MCF 10A (cell line): ENCODE data around the gene PFKFB3. TPM values are rescaled to one million over a fixed set of nuclear protein-coding genes. Genes with fewer than 3 reads are reported as not detected.
"Not testable (repeated sequence)": the region's sequence is repeated elsewhere in the genome, so short reads cannot be mapped to it uniquely, and the experiment has no call there.

Experiments
- BruUV-seq: library from RNA; stranded (reverse); fragments of 400-500 nt; replicated peaks from 2 replicates; lab custom pipeline; 2021; lab: Mats Ljungman, UMichigan
- CTCF ChIA-PET: fragments of 300-600 bp; sonication (Branson Sonifier 250); formaldehyde crosslinking; extraction: SDS; loops from one replicate; lab custom pipeline; 2021; ENCODE audit warnings: antibody characterized with exemption, inconsistent platforms; lab: Yijun Ruan, JAX
- POLR2A ChIA-PET: fragments of 300-600, 350-650 bp; sonication (Branson Sonifier 250); formaldehyde crosslinking; extraction: SDS; loops from one replicate; lab custom pipeline; 2020; ENCODE audit warnings: antibody characterized with exemption, inconsistent platforms; lab: Yijun Ruan, JAX
- DNase-seq: peaks from one replicate; pipeline ENCODE4 v3.0.0-alpha.2; 2018; ENCODE audit not compliant: unreplicated experiment
- H3K27ac Mint-ChIP-seq: one replicate; pipeline ENCODE4 v1.8.0; 2022; ENCODE audit warnings: mild to moderate bottlenecking, low read depth, mixed read lengths; ENCODE audit not compliant: unreplicated experiment
- H3K27me3 Mint-ChIP-seq: one replicate; pipeline ENCODE4 v1.8.0; 2022; ENCODE audit warnings: mixed read lengths; ENCODE audit not compliant: insufficient read depth, unreplicated experiment
- H3K36me3 Mint-ChIP-seq: one replicate; pipeline ENCODE4 v1.8.0; 2022; ENCODE audit warnings: mild to moderate bottlenecking, moderate library complexity, mixed read lengths; ENCODE audit not compliant: insufficient read depth, unreplicated experiment
- H3K4me1 Mint-ChIP-seq: one replicate; pipeline ENCODE4 v1.8.0; 2022; ENCODE audit warnings: mixed read lengths; ENCODE audit not compliant: insufficient read depth, unreplicated experiment
- H3K4me3 Mint-ChIP-seq: one replicate; pipeline ENCODE4 v1.8.0; 2022; ENCODE audit warnings: mild to moderate bottlenecking, moderate library complexity, mixed read lengths; ENCODE audit not compliant: unreplicated experiment
- H3K9me3 Mint-ChIP-seq: one replicate; pipeline ENCODE4 v1.8.0; 2022; ENCODE audit warnings: mixed read lengths; ENCODE audit not compliant: unreplicated experiment
- intact Hi-C: fragments of 100-400 bp; cut with micrococcal nuclease; formaldehyde crosslinking; loops from 2 replicates; pipeline ENCODE4 v1.14.1; 2022
- total RNA-seq: library from RNA; stranded (reverse); gene quantifications from 2 replicates; pipeline ENCODE4 v1.2.3, GENCODE V29; 2022
- TF ChIP-seq, protein P1 (sequence below): fragments of 200-600 bp; IDR thresholded peaks from one replicate; pipeline ENCODE4 v1.8.0; 2022; ENCODE audit warnings: antibody characterized with exemption, mild to moderate bottlenecking; ENCODE audit not compliant: unreplicated experiment

Gene PFKFB3
- total RNA-seq, 1 experiment from 2014 or later, result 15.8 TPM

DNA sequence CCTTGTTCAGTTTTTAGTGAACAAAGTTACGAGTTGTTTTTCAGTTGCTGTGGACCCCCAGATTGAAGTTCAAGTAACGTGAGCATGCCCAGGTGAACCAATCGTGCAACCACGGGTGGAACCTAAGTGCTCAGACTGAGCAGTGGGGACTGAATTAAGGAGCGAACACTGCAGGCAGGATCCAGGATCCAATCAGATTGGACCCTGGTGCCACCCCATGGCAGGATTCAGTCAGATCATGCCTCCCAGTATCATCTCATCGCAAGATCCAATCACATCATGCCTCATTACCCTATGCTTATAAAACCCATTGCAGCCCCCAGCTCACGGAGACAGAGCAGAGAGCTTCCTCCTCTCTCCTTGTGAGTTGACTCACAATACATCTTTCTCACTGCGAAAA lies 80.9 kb downstream of the PFKFB3 start:
- ChIA-PET CTCF (no interaction called here), POLR2A (no interaction called here)
- no peaks in the 10 kb centered on the region for H3K27me3 Mint-ChIP-seq
- H3K4me1 Mint-ChIP-seq, result peaks cover 11% of the 10 kb centered on the region
- intact Hi-C loops, result no loop called here
- no peak for DNase-seq
- no peaks in the 10 kb centered on the region for H3K36me3 Mint-ChIP-seq
- no peak overlapping the region for H3K27ac Mint-ChIP-seq
- H3K9me3 Mint-ChIP-seq, result no peaks in the 10 kb centered on the region
- no TSS peak for BruUV-seq
- TF ChIP-seq, protein P1, sequence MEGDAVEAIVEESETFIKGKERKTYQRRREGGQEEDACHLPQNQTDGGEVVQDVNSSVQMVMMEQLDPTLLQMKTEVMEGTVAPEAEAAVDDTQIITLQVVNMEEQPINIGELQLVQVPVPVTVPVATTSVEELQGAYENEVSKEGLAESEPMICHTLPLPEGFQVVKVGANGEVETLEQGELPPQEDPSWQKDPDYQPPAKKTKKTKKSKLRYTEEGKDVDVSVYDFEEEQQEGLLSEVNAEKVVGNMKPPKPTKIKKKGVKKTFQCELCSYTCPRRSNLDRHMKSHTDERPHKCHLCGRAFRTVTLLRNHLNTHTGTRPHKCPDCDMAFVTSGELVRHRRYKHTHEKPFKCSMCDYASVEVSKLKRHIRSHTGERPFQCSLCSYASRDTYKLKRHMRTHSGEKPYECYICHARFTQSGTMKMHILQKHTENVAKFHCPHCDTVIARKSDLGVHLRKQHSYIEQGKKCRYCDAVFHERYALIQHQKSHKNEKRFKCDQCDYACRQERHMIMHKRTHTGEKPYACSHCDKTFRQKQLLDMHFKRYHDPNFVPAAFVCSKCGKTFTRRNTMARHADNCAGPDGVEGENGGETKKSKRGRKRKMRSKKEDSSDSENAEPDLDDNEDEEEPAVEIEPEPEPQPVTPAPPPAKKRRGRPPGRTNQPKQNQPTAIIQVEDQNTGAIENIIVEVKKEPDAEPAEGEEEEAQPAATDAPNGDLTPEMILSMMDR, result no peak
- no peak overlapping the region for H3K4me3 Mint-ChIP-seq

DNA sequence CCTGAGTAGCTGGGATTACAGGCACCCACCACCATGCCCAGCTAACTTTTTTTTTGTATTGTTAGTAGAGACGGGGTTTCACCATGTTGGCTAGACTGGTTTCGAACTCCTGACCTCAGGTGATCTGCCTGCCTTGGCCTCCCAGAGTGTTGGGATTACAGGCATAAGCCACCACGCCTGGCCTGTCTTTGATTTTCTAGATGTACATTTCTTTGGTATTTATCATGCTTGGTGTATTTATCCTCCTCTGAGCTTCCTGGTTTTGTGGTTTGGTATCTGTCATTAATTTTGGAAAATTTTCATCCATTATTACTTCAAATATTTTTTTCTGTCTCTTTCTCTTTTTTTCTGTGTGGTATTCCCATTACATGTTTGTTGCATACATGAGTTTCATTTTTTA lies 87.9 kb downstream of the PFKFB3 start:
- POLR2A ChIA-PET, result interaction anchor here (0.7 to 1.0 kb wide), 3 partner anchors 11 to 1084 kb away, joined by 3 to 5 read pairs (median 3); no protein-coding TSS in a partner anchor
- BruUV-seq, intact Hi-C loops, H3K36me3 Mint-ChIP-seq, CTCF ChIA-PET, H3K27ac Mint-ChIP-seq, H3K4me3 Mint-ChIP-seq, H3K4me1 Mint-ChIP-seq, H3K27me3 Mint-ChIP-seq, DNase-seq, H3K9me3 Mint-ChIP-seq: not testable (repeated sequence)

DNA sequence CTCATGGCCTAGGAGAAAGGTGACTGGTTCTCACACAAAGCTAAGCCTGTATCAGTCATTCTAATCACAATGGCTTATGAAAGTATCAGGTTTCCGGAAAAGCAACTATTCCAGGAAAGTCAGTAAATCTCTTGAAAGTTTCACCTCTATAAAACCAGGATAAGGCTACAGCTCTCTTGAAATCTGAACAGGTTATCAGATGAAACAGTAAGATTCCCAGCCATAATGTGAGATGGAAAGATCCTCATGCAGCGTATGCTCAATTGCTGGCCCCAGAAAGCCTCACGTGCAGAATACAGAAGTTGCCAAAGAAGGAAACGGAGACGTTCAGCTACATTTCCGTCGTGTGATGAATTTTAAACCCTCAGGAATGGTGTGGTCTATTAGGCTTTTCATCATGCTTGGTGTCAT lies 90.0 kb downstream of the PFKFB3 start:
- Mint-ChIP-seq H3K27ac (no peak overlapping the region), H3K9me3 (peaks cover 5% of the 10 kb centered on the region), H3K4me3 (no peak overlapping the region), H3K36me3 (no peaks in the 10 kb centered on the region), H3K4me1 (peaks cover 11% of the 10 kb centered on the region), H3K27me3 (no peaks in the 10 kb centered on the region)
- no TSS peak for BruUV-seq
- CTCF ChIA-PET, result interaction anchor here (0.6 kb wide), 1 partner anchor 202 kb away, joined by 3 read pairs; no protein-coding TSS in a partner anchor
- intact Hi-C loops, result no loop called here
- no peak for DNase-seq
- POLR2A ChIA-PET, result no interaction called here
- TF ChIP-seq, protein P1, result no peak

DNA sequence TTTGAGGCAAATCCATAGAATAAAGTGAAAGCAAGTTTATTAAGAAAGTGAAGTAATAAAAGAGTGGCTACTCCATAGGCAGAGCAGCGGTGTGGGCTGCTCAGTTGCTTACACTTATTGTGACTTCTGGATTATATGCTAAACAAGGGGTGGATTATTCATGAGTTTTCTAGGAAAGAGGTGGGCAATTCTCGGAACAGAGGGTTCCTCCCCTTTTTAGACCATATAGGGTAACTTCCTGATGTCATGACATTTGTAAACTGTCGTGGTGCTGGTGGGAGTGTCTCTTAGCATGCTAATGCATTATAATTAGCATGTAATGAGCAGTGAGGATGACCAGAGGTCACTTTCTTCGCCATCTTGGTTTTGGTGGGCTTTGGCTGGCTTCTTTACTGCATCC lies 93.7 kb downstream of the PFKFB3 start:
- H3K9me3 Mint-ChIP-seq, H3K27ac Mint-ChIP-seq, DNase-seq, H3K4me3 Mint-ChIP-seq, intact Hi-C loops, BruUV-seq, H3K36me3 Mint-ChIP-seq, H3K27me3 Mint-ChIP-seq: not testable (repeated sequence)
- ChIA-PET POLR2A (interaction anchor here (1.0 kb wide), 1 partner anchor 92 kb away, joined by 3 read pairs; no protein-coding TSS in a partner anchor), CTCF (interaction anchor here (0.6 to 1.8 kb wide), 3 partner anchors 20 to 105 kb away, joined by 3 to 5 read pairs (median 3); no protein-coding TSS in a partner anchor)
- H3K4me1 Mint-ChIP-seq, result peaks cover 33% of the 10 kb centered on the region

DNA sequence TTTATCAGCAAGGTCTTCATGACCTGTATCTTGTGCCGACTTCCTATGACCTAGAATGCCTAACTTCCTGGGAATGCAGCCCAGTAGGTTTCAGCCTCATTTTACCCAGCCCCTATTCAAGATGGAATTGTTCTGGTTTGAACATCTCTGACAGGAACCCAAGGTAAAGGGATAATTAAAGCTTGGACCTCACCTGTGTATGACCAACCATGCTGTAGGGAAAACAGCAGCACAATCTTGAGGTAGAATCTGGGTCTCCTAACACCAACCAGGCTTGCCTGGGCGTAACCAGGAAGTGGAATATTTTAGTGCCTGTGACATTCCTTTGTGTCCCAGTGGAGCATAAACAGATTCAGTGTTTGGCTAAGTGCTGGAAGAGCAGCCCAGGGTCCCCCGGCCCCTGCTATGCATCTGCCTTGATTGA lies 94.1 kb downstream of the PFKFB3 start:
- POLR2A ChIA-PET, result interaction anchor here (0.6 to 1.0 kb wide), 2 partner anchors 92 to 1143 kb away, joined by 3 to 5 read pairs; no protein-coding TSS in a partner anchor
- Mint-ChIP-seq H3K9me3 (peaks cover 5% of the 10 kb centered on the region), H3K27me3 (no peaks in the 10 kb centered on the region), H3K27ac (peak overlapping the region; percentile 68), H3K36me3 (no peaks in the 10 kb centered on the region), H3K4me1 (peaks cover 33% of the 10 kb centered on the region), H3K4me3 (no peak overlapping the region)
- TF ChIP-seq, protein P1, result no peak
- CTCF ChIA-PET, result interaction anchor here (0.6 to 1.8 kb wide), 3 partner anchors 20 to 105 kb away, joined by 3 to 5 read pairs (median 3); no protein-coding TSS in a partner anchor
- DNase-seq, result no peak
- no TSS peak for BruUV-seq
- intact Hi-C loops, result no loop called here
